ENCODE data around the gene TMEM176A.

Gene TMEM176A

GRCh38 chr7:150851492-150852370 lies 51.2 kb downstream of the TMEM176A start:
- no peak for DNase-seq

GRCh38 chr7:150852371-150852905 lies 51.9 kb downstream of the TMEM176A start, which contains the start of gene AOC1:
Gene AOC1, plus strand, starts transcription at chr7:150852517. Its CDS starts 3,954 bp downstream, at chr7:150856471.
- DNase-seq, result no peak

GRCh38 chr7:150854066-150855000 lies 53.8 kb downstream of the TMEM176A start:
- no peak for DNase-seq
